ENCODE data around the gene CCDC9B.
A peak's percentile ranks its signal among the peaks of the same experiment; 100 is the strongest.

The CCDC9B gene

DNA sequence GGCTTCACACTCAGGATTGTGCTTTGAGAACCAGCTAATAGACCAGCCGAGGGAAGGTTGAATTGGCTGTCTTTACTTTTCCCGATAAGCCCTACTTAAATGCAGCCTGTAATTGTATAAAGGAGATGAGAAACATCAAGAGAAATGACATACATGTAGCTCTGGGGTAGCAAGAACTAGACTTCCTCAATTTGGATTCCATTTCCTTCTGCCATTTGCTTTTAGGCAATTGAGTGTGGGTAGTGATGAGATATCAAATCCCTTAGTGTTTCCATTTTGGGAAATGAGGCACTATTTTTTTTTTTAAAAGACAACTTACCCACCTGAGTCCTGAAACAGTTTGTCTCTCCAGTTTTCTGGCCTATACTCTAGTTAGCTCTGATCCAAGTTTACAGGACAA, 15.0 kb downstream of the CCDC9B start:
- DNase-seq, result no peak

DNA sequence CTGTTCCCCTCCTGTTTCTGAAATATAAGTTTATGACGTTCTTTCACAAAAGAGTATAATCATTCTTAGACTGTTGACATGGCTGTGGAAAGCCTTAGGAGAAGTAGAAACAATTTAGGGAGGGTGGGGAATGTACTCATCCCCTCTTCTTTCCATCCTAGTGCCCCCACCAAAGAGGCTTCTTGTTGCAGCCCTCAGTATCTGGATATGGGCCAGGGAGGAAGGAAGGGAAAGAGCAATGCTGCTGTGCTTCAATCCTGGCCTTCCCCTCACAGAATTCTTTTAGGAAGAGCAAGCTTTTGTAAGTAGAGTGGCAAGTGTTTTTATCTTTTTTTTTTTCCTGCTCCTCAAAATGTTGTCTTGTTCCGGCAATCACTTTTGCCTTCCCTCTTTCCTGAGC, 15.6 kb downstream of the CCDC9B start:
- no peak for DNase-seq

DNA sequence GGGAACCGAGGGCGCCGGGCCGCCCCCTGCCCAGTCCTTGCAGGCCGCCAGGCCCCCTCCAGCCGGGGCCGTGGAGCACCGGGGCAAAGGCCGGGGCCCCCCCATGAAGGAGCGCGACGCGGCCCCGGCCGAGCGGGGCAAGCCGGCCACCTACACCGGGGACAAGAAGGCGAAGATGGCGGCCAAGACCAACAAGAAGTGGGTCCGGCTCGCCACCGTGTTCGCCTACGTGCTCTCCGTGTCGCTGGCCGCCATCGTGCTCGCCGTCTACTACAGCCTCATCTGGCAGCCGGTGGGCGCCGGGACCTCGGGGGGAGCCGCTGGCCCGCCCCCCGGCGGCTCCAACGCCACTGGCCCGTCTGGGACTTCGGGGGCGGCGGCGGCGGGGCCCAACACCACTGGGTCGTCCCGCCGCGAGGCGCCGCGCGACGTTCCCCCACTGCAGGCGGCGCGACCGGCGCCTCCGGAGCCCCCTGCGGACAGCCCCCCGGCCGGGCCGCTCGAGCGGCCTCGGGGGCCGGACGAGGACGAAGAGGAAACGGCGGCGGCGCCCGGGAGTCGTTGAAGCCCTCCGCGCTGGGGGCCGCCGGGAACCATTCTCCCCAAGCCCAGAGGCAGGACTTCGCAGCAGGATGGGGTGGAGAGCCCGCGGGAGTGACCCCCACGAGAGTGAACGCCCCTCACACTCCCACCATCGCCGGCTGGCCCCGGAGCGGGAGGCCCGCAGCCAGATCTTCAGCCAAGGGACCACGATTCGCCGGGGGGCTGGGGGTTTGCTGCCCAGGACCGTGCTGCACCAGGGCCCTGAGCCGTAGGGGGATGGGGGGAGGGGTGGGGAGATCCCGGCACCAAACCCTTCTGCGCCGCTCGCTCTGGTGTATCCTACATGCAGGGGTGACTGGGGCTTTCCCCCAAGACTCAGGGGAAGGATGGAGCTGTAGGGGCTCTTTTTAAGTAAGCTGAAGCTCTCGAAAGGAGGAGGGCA, 16.5 kb downstream of the CCDC9B start:
- DNase-seq, result peak; percentile 51

DNA sequence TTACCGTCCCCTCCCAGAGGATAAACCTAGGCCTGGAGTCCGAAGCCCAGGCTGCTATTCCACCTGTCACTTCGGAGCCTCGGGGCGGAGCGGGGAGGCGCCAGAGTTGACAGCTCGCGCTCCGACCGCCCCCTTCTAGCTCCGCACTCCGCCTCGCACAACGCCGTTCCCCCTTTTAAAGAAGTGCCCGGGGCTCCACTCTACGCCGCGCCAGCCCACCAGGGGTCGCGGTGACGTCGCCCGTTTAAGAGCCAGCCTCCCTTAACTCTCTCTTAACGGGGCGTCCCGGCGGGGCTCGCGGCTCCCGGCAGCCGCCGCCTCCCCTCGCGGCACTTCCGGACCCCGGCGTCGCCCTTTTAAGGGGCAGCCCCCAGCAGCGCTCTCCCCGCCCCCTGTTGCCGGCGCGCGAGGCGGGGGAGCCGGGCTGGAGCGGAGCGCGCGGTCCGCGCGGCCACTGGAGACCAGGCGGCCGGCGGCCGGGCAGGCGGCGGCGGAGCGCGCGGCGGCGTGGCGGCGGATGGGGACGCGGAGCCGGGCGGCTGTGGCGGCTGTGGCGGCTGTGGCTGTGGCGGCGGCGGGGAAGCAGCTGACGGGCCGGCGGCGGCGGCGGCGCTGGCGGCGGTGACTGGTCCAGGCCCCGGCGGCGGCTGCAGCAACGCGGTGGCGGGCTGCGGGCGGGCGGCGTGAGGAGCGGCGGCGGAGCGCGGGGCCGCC, 17.3 kb downstream of the CCDC9B start, which contains the start of gene INAFM2:
Gene INAFM2 (plus strand): TSS at position 454 of the 714 bp plus-strand sequence. CDS start 364 bp downstream, outside the sequence.
- peak; percentile 93 for DNase-seq

DNA sequence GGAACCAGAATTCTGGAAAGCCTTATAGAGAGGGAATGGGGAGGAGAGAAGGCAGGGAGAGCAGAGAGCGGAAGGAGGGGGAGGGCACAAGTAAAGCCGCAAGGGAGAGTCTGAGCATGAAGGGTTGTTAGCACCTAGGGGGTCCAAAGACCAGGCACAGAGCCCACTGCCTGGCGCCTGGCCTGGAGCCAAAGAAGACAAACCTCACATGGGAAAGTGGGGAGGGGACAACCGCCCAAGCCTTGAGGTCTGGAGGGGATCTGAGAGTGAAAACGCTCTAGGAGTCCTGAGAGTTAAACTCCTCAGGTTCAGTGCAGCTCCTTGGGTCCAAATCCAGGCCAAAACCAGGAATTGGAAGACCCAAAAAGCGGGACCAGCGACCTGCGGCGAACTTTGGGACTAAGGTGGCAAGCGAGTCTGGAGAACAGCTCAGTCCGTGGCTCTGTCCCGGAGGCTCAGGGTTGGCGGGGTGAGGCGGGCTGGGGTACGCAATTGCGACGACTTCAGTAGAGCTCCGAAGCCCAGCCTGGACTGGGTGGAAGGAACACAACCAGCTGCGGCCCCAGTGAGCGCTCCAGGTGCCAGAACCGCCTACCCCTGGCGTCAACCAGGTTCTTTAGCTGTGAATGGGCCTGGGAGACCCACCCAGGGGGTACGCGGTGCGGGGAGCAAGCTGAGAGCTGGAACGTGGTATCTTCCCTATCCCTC, 18.1 kb downstream of the CCDC9B start:
- peak; percentile 62 for DNase-seq

DNA sequence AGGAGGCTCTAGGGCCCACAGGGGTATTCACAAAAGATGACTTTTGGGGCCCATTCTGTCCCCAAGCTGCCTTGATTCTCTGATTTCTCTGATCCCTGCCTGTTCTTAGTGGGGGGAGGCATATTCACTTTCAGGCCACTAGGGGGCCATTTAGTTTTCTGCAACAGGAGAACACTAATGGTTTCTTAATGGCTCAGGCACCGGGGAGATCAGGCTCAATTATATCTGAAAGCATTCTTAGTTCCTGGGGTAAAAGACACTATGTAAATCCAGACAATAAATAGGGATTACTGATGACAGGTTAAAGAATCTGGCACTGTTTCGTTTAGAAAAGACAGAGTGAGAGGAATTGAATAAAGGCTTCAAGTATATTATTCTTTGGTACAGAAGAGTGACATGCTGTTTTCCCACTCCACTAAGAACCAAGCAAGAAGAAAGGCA, 19.8 kb downstream of the CCDC9B start:
- no peak for DNase-seq

DNA sequence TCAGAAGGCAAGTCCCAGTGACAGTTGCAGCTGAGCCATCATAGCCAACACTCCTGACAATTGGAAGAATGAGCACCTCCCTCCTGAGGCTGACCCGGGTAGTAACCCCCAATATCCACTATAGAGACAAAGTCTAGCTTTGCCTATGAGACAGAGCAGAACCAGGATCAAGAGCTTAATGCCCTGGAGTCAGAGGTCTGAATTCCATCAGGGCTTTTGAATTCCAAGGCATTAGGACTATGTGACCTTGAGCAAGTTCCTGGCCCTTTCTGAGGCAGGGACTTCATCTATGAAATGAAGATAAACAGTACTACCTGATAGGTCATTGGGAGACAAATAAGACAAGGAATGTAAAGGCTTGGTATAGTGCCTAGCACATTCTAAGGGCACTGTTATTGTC, 20.3 kb downstream of the CCDC9B start:
- no peak for DNase-seq

DNA sequence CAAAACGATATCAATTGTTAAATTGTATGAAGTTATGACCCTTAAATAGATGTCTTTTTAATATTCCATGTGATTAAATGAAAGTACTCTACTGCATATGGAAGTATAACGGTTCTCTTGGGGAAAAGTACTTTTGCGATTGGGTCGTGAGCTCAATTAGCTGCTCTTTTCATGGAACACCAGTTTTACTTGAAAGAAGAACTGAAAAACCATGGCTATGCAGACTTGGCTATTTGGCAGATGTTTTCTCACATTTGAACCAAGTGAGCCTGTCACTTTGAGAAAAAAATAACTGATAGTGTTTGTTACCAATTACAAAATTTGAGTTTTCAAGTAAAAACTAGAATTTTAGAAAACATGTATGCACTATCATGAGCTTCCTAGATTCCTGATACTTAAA, 23.2 kb downstream of the CCDC9B start:
- DNase-seq, result no peak

DNA sequence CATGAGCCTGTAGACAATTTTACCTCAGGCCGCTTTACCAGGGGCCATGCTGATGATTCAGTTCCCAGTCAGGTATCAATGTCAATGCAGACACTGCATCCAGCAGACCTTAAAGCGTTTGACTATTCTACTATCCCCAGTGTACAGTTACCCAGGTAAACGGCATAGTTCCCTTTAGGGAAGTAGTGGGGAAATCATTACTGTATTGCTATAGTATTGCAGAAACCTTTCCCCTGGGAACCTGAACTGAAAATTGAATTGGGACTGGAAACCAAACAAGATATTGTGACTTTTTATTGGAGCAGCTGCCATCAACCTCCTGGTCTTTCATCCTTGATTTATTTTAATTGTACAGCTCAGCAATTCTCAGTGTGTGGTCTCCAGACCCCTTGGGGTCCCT, 23.8 kb downstream of the CCDC9B start:
- no peak for DNase-seq

DNA sequence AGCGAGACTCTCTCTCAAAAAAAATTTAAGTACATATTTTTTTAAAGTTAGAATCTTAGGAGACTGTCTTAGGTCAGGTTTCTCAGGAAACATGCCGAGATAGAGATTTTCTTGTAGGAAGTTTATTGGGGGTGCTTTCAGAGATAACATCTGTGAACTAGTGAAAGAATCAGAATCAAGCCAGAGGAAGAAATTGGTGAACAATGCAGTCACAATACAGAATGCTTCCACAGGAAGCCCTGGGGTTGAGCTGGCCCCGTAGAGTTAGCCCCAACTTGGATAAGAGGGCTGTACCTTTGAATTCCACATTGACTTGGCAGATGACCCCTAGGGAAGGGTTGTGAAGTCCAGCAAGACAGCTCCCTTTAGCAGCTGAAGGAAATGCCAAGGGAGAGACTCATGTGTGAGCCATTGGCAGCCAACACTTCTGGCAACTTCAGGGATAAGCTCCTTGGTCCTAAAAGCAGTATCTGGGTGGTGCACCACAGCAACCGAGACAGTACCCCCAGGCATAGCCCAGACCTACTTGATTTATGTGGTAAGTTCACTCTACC, 25.9 kb downstream of the CCDC9B start:
- DNase-seq, result no peak

DNA sequence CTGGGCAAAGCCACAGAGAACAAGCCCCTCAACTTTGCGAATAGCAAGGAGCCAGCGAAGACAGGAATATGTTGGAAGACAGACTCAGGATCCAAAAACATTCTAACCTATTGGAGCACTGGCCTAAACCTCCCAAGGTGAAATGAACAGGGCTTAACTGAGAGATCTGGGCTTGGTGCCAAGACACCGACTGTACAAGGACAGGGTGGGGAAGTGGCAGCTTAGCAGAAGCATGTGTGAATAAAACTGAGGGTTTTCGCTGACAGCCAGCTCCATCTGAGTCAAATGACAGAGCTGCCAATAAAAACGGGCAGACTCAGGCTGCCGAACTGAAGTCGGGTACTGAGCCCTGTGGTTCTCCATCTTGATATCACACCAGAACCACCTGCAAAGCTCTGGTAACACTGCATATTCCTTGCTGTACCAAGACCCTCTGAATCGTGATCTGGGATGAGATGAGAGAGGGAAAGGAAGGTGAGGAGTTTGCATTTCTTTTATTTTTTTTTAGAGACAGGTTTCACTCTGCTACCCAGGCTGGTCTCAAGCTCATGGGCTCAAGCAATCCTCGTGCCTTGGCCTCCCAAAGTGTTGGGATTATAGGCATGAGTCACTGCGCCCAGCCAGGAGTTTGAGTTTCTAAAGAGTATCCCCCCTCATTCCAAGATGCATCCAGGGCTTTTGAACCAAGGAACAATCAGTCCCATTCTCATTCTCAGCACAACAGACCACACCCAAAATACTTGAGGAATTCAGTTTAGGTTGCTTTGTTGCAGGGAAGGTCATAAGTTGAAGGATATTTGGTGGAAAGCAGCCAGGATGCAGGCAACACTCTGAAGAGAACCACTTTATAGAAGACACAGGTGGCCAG, 27.0 kb downstream of the CCDC9B start:
- DNase-seq, result no peak

DNA sequence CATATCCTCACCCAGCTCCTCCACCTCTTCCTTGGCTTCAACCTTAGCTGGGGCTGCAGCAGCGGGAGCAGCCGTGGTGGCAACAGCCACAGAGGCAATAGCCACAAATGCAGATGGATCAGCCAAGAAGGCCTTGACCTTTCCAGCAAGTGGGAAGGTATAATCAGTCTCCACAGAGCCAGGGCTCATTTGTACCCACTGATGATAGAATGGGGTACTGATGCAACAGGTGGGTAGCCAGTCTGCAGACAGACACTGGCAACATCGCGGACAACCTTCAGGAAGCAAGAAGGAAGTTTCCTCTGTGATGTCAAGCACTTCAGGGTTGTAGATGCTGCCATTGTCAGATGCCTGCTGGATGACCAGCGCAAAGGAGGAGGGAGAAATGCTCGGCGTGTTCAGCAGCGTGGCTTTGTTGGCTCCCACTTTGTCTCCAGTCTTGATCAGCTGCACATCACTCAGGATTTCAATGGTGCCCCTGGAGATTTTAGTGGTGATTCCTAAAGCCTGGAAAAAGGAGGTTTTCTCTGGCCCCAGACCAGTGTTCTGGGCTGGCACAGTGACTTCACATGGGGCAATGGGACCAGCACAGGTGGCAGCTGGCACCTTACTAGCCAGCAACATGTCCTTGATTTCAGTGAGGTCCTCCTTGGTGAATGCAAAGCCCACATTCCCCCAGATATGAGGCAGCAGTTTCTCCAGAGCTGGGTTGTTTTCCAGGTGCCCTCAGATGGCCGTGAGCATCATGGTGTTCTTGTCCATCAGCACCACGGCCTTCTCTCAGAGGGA, 28.2 kb downstream of the CCDC9B start:
- no peak for DNase-seq

DNA sequence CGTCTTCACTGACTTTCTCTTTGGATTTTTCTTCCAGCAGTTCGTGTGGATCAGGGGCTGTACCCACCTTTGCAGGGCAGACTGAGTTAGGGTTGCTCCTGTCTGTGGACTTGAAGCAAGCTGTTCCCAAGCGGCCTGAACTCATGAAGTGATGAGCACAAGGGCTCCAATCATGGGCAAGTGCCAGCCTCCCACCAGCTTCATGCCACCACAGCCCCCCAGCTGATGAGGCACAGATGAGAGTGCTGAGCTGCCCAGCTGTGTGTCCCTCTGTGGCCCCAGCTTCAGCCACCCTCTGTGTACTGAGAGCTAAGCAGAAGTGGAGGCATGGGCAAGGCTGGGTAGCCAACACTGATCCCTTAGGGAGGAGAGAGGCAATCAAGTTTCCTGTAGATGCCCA, 29.7 kb downstream of the CCDC9B start:
- no peak for DNase-seq

DNA sequence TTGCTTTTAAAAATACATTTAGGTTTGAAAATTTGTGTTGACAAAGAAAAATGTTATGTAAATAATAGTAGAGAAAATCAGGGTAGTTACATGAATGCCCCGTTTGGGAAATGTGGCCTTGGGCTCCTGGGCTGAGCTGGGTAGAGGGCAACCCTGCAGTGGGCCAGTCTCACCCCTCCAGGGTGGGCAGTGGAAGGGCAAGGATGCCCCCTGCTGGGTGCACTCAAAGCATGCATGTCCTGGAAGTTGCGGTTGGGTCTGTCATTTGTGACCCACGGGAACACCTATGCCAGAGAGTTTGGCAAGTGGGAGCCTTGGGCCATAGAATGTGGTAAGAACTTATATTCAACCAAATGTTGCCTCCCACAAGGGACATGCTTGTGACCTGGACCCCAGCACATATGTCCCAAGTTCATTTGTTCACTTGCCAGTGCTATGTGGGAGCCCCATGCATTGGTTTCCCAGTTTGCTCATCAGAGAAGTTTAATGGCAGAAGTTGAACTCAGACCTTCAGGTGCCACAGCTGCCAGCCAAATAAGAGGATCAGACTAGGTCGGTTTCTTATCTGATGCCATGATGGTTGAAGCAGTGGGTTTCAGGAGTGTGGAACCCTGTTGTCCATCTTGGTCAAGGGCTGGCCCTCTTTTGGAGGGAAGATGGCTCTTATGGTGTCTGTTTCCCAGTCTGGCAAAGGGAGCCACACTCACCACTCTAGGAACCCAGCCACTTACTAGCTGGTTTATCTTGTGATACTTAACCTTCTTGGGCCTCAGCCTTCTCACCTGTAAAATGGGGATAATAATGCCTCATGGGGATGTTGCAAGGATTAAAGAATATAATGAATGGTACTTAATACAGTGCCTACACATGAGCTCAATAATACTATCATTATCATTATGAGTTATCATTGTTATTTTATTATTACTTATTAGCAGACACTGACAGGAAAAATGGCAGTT, 30.5 kb downstream of the CCDC9B start:
- DNase-seq, result no peak

DNA sequence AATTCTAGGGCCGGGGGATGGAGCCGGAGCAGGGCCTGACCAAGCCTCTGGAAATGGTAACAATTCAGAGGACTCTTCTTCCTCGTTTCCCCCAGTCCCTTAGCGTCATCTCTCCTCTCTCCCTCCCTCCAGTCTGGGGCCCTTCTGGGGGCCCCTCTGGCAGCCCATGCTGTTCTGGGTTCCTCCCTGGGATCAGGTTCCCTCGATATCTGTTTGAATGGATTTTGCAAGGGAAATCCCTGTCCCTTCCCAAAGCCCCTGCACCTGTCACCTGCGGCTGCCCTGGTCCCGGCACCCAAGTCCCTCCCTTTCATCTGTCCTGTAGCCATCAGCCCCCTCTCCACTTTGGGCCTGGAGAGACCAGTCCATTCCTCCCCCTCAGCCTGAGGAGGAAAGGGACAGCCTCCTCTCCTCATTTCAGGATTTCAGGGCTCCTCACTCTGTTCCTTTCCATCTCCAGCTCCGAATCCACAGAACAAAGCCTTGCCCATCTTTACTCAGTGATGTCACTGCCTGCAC, 31.3 kb downstream of the CCDC9B start:
- DNase-seq, result no peak

DNA sequence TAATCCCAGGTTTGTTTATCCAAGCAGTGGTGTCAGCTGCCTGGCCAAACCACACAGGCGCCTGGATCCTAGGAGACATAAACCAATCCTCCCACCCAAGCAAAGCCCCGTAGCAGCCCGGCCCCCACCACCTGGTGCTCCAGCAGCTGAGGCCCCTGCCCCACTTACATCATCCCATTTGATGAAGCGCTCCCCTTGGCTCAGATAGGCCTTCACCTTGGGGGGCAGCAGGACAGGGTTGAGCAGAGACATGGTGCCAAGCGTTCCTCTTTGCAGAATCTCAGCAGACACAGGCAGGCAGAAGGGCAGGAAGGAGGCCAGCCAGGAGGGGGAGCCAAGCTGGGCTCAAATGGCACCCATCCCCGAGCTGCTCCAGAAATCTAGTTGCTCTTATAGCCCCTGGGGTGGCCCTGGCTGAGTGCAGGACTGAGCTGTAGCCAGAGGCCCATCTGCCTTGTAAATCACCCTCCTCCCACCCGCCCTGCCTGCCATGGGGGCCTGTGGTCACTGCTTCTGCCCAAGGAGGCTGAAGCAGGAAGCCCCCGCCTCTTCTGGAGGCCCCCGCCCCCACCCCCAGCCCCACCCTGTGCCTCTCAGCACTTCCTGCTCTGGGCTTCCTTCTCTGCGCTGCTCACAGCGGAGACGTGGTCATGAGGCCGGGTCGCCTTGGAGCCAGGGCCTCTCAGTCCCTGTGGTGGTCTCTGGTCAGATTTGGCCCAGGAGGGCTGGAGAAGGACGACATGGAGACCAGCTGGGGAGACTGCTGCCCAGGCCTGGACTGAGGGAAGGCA, 33.1 kb downstream of the CCDC9B start, which contains the start of gene PLCB2:
Gene PLCB2 (minus strand): TSS at position 515 of the 791 bp plus-strand sequence. CDS start 263 bp downstream, at position 252.
- no peak for DNase-seq

DNA sequence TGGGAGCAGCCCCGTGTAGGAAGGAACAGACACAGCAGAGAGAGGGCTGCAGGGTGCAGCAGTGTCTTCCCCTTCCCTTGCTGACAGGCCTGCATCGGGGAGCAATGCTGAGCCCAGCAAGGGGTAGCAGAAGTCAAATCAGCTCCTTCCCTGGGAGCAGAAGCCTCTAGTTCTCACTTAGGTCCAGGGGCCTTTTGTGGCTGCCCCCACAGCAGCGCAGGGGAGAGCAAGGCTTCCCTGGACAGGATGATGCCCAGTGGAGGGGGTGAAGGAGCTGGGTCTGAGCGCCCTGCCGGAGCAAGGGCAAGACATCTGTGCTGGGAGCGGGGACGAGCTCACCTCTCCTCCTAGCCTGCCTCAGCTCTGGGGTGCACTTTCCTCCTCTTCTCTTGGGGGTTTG, 33.8 kb downstream of the CCDC9B start:
- DNase-seq, result no peak

DNA sequence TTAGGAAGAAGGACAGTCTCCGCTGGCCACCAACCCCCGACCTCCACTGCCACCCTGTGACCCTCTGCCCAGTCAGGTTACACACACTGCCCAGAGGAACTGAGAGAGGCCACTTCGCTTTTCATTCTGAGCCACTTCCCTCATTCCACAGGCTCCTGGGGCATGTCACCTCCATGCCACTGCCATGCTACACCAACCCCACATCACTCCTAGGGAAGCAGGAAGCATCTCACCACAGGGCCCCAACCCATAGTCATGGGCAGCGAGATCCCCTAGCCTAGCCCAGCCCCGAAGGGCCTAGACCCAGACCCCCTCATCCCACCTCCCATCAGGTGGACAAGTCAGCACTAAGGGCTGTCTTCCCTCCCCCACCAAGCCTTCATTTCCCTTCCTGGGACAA, 34.4 kb downstream of the CCDC9B start:
- no peak for DNase-seq

DNA sequence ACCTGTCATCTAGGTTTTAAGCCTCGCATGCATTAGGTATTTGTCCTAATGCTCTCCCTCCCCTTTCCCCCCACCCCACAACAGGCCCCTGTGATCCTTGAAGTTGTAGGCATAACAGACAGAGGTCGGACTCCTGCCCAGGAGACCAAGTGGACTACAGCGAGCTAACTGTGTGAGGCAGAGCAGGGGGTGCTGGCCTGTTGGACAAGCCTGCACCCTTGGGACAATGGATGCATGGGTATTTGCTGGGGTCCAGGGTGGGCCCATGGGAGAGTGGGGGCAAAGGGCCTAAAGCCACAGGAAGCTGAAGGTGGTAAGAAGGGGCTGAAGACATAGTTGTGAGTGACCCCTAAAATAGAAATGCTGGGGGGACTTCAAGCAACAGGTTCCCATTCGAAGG, 35.5 kb downstream of the CCDC9B start:
- DNase-seq, result no peak

Data from right forelimb (tissue), 1 donor.